AG04450 (cell line): ENCODE results near the gene ZKSCAN3. TPM values are rescaled to one million over a fixed set of nuclear protein-coding genes. Genes with fewer than 3 reads are reported as not detected.

Source experiments
- CTCF ChIA-PET: fragments of 300-600, 350-600 bp; formaldehyde crosslinking; extraction: SDS; loops from one replicate; lab custom pipeline; 2022; ENCODE audit warnings: antibody characterized with exemption, inconsistent platforms; lab: Charles Lee
- POLR2A ChIA-PET: fragments of 350-600 bp; formaldehyde crosslinking; extraction: SDS; loops from one replicate; lab custom pipeline; 2021; ENCODE audit warnings: antibody characterized with exemption, inconsistent platforms; lab: Yijun Ruan, JAX
- DNase-seq: peaks from one replicate; pipeline ENCODE4 v3.0.0-alpha.2; 2011; ENCODE audit warnings: low read depth, low spot score
- H3K27ac ChIP-seq: one replicate; pipeline ENCODE4 v1.5.1; 2012; ENCODE audit warnings: low read depth, low read length, control low read depth
- H3K27me3 ChIP-seq: one replicate; pipeline ENCODE4 v1.6.0; 2012; ENCODE audit warnings: low read length; ENCODE audit not compliant: control insufficient read depth, insufficient read depth
- H3K4me3 ChIP-seq: 2 replicates; pipeline ENCODE4 v1.5.1; 2011; ENCODE audit warnings: mild to moderate bottlenecking, low read depth, low read length, control low read depth
- H3K9me3 ChIP-seq: 2 replicates; pipeline ENCODE4 v1.5.1; 2012; ENCODE audit warnings: low read length; ENCODE audit not compliant: control insufficient read depth, insufficient read depth
- polyA plus RNA-seq: library from polyadenylated mRNA; depleted of rRNA; stranded (reverse); fragments of >200 nt; gene quantifications from 2 replicates; pipeline ENCODE4 v1.2.3, GENCODE V29; 2011
- TF ChIP-seq, protein P1 (sequence below): IDR thresholded peaks from 2 replicates; pipeline ENCODE4 v1.5.1; 2011; ENCODE audit warnings: low read depth, low read length, control low read depth, inconsistent platforms

Gene ZKSCAN3
- polyA plus RNA-seq, 1 experiment, result 6.0 TPM

GRCh38 chr6:28335564-28336283, 14.0 kb upstream of the ZKSCAN3 start, which contains the start of gene ZSCAN31:
TSS of gene ZSCAN31 (minus strand) at chr6:28336148. CDS start at chr6:28329683, 6,465 bp downstream.
- CTCF ChIA-PET, result interaction anchor here (0.7 to 1.3 kb wide), 4 partner anchors 11 to 54 kb away, joined by 3 to 6 read pairs (median 4); partner anchors contain the start of gene PGBD1
- POLR2A ChIA-PET, result interaction anchor here (0.7 to 1.5 kb wide), 9 partner anchors 14 to 499 kb away, joined by 3 to 14 read pairs (median 5); partner anchors contain the start of genes PGBD1, ZKSCAN3 and ZKSCAN8
- H3K27me3 ChIP-seq, result peaks cover 2% of the 10 kb centered on the region
- no peaks in the 10 kb centered on the region for H3K9me3 ChIP-seq
- TF ChIP-seq, protein P1, sequence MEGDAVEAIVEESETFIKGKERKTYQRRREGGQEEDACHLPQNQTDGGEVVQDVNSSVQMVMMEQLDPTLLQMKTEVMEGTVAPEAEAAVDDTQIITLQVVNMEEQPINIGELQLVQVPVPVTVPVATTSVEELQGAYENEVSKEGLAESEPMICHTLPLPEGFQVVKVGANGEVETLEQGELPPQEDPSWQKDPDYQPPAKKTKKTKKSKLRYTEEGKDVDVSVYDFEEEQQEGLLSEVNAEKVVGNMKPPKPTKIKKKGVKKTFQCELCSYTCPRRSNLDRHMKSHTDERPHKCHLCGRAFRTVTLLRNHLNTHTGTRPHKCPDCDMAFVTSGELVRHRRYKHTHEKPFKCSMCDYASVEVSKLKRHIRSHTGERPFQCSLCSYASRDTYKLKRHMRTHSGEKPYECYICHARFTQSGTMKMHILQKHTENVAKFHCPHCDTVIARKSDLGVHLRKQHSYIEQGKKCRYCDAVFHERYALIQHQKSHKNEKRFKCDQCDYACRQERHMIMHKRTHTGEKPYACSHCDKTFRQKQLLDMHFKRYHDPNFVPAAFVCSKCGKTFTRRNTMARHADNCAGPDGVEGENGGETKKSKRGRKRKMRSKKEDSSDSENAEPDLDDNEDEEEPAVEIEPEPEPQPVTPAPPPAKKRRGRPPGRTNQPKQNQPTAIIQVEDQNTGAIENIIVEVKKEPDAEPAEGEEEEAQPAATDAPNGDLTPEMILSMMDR, result no peak
- peak within 1 kb of the TSS; percentile 100 for H3K27ac ChIP-seq
- peak; percentile 98 for DNase-seq
- peak within 1 kb of the TSS; percentile 83 for H3K4me3 ChIP-seq

GRCh38 chr6:28336284-28337120, 13.2 kb upstream of the ZKSCAN3 start:
- no peak for DNase-seq

DNA sequence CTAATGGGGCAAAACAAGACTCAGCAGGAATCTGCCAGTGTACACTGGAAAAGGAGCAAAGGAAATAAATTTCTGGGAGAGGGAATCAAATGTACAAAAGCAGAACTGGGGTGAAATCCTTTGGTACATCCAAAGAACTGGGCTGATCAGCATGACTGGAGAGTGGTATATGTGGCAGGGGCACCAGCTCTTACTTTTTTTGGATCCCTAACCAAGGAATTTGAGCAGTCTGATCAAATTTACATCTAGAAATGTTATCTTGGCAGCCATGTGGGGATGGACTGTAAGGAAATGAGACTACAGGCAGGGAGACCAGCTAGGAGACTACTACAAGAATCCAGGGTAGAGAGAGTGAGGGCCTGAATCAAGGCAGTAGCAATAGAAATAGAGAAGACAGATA, 12.6 kb upstream of the ZKSCAN3 start:
- ChIA-PET CTCF (no interaction called here), POLR2A (no interaction called here)
- DNase-seq, result no peak
- Histone ChIP-seq H3K27me3 (peaks cover 5% of the 10 kb centered on the region), H3K9me3 (no peaks in the 10 kb centered on the region; the same call in 1 of the 2 replicates), H3K4me3 (peak overlapping the region; percentile 83), H3K27ac (no peak overlapping the region)
- TF ChIP-seq, protein P1, result no peak

More at GRCh38 chr6:28336284-28337120, 13.2 kb upstream of the ZKSCAN3 start:
- Histone ChIP-seq H3K9me3 (no peaks in the 10 kb centered on the region; the same call in 1 of the 2 replicates), H3K4me3 (peak overlapping the region; percentile 83), H3K27me3 (peaks cover 5% of the 10 kb centered on the region), H3K27ac (peak overlapping the region; percentile 100)
- TF ChIP-seq, protein P1, result no peak
- ChIA-PET POLR2A (interaction anchor here (1.2 to 1.5 kb wide), 4 partner anchors 13 to 444 kb away, joined by 4 to 14 read pairs (median 8); partner anchors contain the start of genes ZKSCAN3 and ZKSCAN8), CTCF (interaction anchor here (0.7 to 1.2 kb wide), 2 partner anchors 10 to 20 kb away, joined by 3 to 6 read pairs; no protein-coding TSS in a partner anchor)

DNA sequence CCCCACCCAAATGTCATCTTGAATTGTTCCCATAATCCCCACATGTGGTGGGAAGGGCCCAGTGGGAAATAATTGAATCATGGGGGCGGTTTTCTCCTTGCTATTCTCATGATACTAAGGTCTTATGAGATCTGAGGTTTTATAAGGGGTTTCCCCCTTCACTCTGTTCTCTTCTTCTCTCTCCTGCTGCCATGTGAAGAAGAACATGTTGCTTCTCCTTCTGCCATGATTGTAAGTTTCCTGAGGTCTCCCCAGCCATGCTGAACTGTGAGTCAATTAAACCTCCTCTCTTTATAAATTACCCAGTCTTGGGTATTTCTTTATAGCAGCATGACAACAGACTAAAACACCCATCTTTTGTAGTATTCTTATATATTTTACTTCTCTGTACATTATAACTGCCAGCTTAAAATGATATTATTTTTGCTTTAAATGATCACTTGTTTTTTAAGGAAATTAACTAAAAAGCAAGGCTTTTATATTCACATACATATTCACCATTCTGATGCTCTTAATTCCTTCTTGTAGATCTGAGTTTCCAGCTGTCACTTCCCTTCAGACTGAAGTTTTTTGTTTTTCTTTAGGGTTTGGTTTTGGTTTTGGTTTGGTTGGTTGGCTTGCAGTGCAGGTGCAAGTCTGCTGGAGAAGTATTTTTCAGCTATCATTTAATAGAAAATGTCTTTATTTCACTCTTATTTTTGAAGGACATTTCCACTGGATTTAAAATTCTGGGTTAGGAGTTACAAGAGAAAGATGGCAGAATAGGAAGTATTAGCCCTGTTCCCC, 9.2 kb upstream of the ZKSCAN3 start:
- H3K27me3 ChIP-seq, result peaks cover 9% of the 10 kb centered on the region
- H3K4me3 ChIP-seq, result no peak overlapping the region
- H3K9me3 ChIP-seq, result no peaks in the 10 kb centered on the region; the same call in 1 of the 2 replicates
- no peak for DNase-seq
- ChIA-PET CTCF (interaction anchor here (0.8 kb wide), 1 partner anchor 14 kb away, joined by 4 read pairs; no protein-coding TSS in a partner anchor), POLR2A (no interaction called here)
- TF ChIP-seq, protein P1, result no peak
- no peak overlapping the region for H3K27ac ChIP-seq
